Stimulated activated CD8-positive, alpha-beta memory T cell treated with anti-CD3 and anti-CD28 coated beads, Interleukin-15, amount 100 ng/mL, for 48 hours (primary cell): ENCODE data around the gene DHRS11.
A peak's percentile ranks its signal among the peaks of the same experiment; 100 is the strongest.
"Not testable (repeated sequence)": the region's sequence is repeated elsewhere in the genome, so short reads cannot be mapped to it uniquely, and the experiment has no call there.

ENCODE experiments used
- DNase-seq, 2 donors: peaks; one replicate each; pipeline ENCODE4 v3.0.0-alpha.2; 2020; ENCODE audit warnings: low read depth in 2 of 2

DHRS11 gene

DNA sequence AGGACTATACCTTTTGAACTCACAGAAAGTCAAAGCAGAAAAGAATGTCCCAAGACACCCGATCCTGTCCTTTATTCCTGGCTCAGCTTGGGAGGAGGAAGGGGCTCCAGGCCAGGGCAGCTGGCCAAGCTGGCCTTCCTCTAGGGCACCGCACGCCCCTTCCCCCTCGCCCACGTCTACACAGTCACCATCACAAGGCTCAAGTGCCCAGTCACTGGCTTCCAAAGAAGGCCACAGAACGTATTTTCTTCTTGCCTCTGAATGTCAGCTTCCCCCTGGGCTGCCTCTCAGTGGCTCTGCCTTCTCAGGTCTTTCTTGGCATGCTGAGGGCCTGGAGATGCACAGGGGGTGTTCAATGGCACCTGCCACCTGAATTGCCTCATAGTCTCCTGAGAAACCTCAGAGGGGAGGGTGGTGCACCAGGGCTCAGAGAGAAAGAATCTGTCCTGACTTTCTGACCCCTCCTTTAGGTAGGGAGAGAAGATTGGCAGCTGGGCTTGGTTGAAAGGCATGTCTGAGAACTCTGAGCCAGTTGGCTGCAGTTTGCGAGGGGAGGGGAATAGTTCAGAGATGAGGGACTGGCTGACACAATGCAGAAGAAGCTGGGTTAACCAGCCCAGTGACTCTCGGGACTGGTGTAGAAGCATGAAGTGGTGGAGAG is 2.1 kb downstream of the DHRS11 start:
- no peak for DNase-seq

DNA sequence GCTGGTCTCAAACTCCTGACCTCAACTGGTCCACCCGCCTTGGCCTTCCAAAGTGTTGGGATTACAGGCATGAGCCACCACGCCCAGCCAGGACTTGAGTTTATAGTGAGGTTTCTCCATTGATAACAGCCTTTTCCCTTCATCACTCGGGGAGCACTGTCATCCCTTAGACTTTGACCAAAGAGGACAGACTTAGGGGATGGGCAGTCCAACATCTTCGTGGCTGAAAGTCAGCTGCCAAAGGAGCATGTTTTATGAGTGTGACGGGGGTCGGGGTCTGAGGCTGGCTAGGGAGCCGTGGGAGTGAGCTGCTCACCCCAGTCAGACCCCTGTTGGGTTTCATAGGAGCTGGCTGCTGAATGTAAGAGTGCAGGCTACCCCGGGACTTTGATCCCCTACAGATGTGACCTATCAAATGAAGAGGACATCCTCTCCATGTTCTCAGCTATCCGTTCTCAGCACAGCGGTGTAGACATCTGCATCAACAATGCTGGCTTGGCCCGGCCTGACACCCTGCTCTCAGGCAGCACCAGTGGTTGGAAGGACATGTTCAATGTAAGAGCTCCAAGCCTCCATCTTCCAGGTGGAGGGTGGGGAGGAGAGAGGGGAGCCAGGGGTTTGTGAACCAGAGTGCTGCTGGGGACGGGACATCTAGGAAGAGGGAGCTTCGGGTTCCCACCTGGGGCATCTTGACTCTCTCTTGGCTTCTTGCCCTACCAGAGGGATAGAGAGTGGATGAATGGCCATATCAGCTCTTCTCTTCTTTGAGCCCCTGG is 3.1 kb downstream of the DHRS11 start:
- no peak for DNase-seq

DNA sequence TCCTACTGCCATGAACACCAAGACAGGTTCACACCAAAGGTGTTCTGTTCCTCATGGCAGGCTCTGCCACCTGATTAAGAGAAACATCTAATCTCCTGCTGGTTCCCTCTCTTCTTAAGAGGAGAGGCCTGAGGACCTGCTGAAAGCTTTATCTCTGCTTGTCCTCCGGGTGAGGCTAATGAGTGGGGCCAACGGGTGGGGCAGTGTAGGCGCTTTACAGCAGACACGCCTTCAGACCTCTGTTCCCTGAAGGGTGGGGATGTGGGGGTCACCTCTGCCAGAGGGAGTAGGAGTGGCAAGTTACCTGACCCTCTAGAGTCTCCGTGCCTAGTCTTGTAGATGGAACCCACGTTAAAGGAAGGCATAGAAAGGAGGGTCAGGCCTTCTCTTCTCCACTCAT is 5.5 kb downstream of the DHRS11 start:
- DNase-seq, result no peak

DNA sequence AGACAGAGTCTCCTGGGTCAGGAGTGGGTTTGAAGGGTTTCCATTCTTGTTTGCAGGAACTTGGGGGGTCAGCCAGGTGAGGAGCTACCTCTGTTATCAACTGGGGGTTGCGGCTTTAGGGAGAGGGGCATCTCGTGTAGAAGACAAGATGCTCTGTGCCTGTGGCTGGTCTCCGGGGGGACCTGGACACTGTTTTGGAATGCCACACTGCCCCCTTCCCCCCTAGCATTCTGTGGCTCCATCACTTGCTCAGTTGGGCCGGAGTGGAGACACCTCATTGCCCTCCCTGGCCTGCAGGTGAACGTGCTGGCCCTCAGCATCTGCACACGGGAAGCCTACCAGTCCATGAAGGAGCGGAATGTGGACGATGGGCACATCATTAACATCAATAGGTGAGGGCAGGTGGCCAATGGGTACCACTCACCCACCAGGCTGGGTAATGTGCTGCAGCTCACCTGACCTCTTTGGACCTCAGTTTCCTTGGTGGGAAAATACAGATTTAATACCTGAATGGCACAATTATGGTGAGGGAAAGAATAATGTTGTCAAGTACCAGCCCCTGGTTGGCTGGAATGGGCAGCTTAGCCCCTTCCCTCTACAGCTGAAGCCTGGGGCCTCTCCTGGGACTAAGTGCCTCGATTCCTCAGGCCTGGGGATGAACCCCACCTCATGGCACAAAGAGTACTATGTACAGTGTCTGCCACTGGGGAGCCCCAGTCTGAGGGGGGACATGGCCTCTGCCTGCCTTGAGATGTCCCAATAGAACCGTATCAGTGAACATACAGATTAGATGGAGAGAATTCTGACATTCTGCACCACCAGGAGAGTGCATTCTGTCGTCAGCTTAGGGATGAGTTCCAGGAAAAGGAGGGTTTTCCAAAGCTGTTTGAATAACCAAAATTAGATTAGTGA is 6.4 kb downstream of the DHRS11 start:
- no peak for DNase-seq

DNA sequence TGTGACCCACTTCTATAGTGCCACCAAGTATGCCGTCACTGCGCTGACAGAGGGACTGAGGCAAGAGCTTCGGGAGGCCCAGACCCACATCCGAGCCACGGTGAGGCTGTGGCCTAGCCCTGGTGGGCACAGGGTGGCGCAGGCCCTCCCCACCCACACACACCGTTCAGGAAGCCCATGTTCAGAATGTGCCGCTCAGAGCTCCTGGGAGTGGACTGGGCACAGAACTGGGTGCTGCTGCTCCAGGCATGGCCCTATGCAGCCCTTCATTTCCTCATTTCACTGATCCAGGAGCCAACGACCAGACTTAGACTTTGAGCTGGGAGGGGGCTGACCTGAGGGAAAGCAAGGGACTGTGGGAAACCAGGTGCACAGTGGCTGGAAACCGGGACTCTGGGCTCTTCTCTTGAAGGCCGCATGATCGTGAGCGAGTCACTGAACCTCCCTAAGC is 7.3 kb downstream of the DHRS11 start:
- no peak for DNase-seq

DNA sequence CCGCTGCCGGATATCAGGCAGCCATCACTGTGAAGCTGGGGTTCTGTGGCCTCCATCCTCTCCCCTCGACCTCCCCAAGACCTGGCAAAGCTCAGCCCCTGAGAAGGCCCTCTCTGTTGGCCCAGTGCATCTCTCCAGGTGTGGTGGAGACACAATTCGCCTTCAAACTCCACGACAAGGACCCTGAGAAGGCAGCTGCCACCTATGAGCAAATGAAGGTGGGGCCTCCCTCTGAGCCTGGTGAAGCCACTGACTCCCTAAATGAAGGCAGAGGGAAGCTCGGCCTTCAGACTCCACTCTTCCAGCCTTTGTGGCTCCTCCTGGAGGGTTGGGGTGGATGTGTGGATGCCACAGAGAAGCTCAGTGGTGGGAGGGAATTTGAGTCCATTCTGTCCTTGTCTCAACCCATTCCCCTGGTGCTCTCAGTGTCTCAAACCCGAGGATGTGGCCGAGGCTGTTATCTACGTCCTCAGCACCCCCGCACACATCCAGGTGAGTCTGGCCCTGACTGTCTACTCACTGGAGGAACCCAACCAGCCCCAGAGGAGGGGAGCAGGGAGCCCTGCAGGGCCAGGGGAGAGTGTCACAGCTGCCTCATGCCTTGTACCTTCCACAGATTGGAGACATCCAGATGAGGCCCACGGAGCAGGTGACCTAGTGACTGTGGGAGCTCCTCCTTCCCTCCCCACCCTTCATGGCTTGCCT is 8.0 kb downstream of the DHRS11 start:
- no peak for DNase-seq

DNA sequence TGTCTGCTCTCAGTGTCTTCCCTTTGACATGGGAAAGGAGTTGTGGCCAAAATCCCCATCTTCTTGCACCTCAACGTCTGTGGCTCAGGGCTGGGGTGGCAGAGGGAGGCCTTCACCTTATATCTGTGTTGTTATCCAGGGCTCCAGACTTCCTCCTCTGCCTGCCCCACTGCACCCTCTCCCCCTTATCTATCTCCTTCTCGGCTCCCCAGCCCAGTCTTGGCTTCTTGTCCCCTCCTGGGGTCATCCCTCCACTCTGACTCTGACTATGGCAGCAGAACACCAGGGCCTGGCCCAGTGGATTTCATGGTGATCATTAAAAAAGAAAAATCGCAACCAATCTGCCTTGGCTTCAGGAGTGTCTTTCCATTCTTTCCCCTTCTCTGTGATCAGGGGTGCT is 8.8 kb downstream of the DHRS11 start:
- no peak for DNase-seq

DNA sequence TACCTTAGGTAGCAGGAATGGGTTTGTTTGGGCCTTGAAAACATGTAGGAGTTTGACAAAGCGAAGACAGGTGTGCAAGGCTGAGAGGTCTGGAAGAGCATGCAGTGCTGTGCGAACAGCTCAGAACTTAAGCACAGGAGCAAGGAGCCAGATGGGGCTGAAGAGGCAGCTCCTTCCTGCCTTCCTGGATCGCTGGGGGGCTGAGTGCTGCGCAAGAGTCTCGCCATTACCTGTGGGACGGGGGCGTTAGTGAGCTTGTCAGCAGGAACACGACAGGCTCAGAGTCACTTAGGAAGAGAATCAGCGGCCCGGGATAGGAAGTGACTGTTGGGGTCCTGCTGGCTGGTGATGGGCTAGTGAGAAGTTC is 9.2 kb downstream of the DHRS11 start:
- no peak for DNase-seq

DNA sequence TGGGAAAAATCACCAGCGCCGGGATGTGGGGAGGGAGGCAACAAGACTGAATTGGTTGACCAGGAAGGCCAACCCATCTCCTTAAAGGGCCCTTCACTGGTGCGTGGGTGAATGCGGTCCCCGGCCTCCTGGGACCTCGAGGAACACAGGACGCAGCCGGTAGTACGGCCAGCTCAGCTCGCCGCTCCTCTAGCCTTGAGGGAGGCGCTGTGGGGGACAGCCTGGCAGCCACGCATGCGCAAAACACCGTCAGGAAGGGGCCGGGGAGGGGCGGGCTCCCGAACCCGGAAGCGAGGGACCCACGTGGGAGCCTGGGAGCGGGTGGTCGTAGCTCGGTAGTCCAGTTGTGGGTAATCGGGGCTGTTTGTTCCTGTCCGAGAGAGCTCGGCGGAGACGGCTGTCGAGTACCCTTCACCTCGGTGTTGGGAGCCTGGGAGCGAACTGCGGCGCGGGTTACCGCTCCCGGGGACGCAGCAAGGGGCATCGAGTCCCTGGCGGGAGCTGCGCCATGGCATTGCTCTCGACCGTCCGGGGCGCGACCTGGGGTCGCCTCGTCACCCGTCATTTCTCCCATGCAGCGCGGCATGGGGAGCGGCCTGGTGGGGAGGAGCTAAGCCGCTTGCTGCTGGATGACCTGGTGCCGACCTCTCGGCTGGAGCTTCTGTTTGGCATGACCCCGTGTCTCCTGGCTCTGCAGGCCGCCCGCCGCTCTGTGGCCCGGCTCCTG is 9.8 kb downstream of the DHRS11 start, which contains the start of gene MRM1:
MRM1 (plus strand) TSS at position 281 of the 727 bp plus-strand sequence; CDS start at position 509, 228 bp downstream.
- peak; percentile 87 to 90 for DNase-seq

DNA sequence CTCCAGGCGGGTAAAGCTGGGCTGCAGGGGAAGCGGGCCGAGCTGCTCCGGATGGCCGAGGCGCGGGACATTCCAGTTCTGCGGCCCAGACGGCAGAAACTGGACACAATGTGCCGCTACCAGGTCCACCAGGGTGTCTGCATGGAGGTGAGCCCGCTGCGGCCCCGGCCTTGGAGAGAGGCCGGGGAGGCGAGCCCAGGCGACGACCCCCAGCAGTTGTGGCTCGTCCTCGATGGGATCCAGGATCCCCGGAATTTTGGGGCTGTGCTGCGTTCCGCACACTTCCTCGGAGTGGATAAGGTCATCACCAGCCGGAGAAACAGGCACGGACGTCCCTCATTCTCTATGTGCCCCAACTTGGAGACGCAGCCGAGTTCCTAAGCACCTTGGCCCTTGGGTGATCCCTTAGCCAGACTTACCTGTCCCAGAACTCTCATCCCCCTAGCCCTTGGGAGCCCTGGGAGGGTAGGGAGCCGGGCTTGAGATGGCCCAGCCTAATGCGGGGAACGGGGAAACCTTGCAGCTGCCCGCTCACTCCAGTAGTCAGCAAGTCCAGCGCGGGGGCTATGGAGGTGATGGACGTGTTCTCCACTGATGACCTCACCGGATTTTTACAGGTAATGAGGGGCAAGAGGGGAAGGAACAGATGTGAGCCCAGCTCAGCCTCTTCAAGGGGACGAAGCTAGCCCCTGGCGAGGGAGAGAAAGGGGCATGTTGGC is 10.5 kb downstream of the DHRS11 start:
- no peak for DNase-seq

DNA sequence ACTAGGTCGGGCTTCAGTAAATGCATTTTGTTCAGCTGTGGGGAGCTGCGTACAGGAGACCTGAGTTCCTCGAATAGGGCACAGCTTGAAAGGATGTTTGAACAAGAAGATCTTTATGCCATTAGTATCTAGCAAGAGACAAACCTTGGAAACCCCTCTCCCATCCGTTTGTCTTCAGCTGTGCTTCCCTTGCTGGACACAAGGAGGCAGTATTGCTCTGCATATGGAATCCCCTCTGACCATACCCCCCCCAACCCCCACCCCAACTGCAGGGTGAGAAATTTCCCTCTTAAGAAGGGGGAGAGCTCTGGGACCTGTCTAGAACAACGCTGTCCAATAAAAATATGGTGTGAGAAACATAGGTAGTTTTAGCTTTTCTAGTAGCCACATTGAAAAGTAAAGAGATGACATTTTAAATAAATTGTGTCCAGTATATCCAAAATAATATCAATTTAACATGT is 11.3 kb downstream of the DHRS11 start:
- peak; percentile 54 to 56 for DNase-seq

DNA sequence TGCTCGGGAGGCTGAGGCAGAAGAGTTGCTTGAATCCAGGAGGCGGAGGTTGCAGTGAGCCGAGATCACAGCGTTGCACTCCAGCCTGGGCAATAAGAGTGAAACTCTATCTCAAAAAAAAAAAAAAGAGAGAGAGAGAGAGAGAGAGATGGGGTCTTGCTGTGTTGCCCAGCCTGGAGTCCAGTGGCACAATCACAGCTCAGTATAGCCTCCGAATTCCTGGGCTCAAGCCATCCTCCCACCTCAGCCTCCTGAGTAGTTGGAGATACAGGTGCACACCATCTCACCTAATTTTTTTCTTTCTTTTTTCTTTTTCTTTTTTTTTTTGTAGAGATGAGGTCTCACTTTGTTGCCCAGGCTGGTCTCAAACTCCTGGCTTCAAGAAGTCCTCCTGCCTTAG is 13.3 kb downstream of the DHRS11 start:
- DNase-seq, result not testable (repeated sequence)

DNA sequence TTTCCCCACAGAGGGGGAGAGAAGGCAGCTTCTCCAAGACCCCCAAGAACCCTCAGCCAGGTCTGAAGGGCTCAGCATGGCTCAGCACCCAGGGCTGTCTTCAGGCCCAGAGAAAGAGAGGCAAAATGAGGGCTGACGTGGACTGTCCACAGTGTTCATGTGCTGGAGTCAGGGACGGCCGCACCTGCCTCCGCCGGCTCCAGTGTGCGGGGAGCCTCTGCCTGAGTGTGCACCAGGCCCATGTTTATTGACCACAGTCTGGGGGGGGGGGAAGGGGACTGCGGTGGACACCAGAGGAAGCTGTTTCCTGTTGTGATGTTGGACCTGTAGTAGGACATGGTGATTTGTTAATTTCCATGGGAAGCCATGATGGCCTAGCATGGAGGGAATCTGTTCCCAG is 16.6 kb downstream of the DHRS11 start:
- no peak for DNase-seq

DNA sequence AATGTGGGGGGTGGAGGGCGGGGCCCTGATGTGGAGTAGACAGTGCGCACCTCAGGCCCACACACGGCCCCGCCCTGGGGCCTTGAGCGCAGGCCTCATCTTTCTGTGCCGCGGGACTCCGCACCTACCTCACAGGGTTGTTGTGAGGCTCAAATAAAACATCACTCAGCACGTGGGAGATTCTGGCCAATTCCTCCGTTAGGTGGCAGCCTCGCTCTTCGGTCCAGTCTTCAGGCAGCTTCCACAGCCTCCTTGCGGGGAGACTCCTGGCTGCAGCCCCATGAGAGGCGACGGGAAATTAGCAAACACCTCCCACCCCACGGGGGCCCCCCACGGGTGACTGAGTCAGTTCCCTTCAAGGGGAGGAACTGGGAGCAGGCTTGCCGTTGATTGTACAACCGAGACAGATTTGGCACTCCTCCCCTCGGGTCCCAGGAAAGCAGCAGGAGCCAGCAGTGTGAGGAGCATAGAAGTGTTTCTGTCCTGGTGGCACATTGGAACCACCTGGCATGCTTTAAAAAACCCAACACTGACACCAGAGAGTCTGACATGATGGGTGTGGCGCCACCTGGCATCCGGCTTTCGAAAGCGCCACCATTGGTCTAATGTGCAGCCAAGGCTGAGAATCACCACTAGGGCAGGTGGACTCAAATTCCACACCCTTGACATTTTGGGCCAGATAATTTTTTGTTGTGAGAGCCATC is 17.3 kb downstream of the DHRS11 start:
- DNase-seq, result no peak

DNA sequence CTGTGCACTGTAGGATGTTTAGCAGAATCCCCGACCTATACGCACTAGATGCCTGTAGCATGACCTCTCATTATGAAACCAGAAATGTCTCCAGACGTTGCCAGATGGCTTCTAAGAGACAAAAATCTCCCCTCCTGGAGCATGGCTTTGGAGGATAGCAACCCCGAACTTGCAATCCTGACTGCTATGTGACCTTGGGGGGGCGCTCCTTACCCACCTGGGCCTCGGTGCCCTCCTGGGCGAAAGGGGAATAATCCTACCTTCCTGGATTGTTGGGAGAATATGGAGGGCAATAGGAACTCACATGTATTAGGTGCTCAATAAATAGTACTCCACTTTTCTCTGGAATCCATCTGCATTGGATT is 17.8 kb downstream of the DHRS11 start:
- no peak for DNase-seq

DNA sequence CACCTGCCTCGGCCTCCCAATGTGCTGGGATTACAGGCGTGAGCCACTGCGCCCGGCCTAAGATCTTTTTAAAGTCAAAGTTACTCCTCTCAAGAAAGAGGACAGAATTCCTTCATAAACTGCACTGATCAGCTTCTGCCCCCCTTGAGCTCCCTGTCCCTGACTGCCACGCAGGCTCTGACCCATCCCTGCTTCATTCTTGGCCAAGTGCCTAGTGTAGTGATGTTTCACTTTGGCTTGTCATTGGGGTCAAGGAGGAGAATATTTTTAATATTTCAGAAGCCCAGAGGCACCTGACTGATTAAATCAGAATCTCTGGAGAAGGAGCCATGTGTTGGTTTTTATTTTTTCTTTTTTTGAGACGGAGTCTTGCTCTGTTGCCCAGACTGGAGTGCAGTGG is 18.8 kb downstream of the DHRS11 start:
- no peak for DNase-seq

DNA sequence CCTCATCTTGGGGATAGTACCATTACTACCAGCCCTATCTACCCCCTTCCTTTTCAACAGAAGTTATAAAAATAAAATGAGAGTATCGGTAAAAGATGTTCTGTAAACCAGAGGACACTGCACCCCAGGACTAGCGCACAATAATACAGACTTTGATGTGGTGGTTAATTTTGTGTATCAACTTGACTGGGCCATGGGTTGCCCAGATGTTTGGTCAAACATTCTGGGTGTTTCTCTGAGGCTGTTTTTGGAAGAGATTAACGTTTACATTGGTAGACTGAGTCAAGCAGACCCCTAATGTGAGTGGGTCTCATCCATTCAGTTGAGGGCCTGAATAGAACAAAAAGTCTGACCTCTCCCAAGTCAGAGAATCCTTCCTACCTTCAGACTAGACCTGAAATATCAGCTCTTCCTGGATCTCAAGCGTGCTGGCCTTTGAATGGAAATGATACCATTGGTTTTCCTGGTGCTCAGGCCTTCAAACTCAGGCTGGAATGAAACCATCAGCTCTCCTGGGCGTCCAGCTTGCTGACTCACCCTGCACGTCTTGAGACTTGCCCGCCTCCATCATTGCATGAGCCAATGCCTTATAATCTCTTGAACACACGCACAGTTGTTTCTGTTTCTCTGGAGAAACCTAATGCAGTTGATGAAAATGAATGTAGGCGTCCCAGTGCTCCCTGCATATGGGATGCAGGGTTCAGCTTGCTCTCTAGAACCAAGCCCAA is 19.8 kb downstream of the DHRS11 start:
- DNase-seq, result no peak

DNA sequence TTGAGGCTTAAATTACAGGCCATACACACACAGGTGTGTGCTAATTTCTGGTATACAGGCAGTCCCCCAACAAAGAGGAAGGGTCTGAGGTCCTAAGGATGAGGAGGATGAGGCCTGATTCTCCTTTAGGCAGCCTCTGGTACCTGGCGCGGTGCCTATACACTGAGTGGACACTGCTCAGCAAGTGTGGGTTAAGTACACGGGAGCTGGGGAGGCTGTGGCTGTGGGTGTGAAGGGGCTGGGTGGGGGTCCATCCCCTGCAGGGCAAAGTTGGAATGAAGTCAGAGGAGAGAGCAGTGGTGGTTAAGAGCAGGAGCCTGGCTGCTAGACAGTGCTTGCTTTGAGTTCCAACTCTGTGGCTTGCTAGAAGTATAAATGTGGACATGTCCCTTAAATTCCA is 20.6 kb downstream of the DHRS11 start:
- DNase-seq, result no peak

DNA sequence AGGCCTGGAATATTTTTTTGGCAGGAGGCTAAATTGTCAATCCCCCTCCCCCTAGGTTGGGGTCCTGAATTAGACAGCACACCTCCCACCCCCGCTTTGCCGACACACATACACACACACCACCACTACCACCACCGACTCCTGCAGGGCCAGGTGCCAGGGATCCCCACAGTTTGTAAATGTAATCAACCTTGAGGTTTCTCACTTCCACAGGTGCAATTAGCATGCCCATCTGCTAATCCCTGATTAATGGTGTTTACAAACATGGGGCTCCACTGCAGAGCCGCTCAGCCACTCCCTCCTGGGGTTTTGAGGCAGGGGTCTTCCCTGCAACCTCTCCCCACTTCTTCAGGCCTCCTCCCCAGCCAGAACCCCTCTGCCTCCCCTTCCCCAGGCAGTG is 21.5 kb downstream of the DHRS11 start:
- no peak for DNase-seq
